Adrenal gland (tissue), 5 donors: ENCODE results near the gene SHH.

ENCODE experiments used
- POLR2A ChIP-seq, 2 donors: fragments of 450-650 bp; IDR thresholded peaks; one replicate each; pipeline ENCODE4 v1.6.1; 2017; ENCODE audit warnings: antibody characterized with exemption in 2 of 2, mild to moderate bottlenecking in 2 of 2, moderate library complexity in 1 of 2
- TF ChIP-seq, protein P1 (sequence below), 6 experiments: fragments of 450-650 bp in 4 of 6; fragments of 200-600 bp in 2 of 6; sonication (generic) in 1 of 6; IDR thresholded peaks; 1 replicate in 5 of 6; 2 replicates in 1 of 6; pipeline versions ENCODE4 v1.5.1 to v1.8.0; 2016 to 2021; ENCODE audit warnings: antibody characterized with exemption in 6 of 6, mild to moderate bottlenecking in 2 of 6, moderate library complexity in 1 of 6
- donor health status: DM: no; HTN: no; CAD: no.

DNA sequence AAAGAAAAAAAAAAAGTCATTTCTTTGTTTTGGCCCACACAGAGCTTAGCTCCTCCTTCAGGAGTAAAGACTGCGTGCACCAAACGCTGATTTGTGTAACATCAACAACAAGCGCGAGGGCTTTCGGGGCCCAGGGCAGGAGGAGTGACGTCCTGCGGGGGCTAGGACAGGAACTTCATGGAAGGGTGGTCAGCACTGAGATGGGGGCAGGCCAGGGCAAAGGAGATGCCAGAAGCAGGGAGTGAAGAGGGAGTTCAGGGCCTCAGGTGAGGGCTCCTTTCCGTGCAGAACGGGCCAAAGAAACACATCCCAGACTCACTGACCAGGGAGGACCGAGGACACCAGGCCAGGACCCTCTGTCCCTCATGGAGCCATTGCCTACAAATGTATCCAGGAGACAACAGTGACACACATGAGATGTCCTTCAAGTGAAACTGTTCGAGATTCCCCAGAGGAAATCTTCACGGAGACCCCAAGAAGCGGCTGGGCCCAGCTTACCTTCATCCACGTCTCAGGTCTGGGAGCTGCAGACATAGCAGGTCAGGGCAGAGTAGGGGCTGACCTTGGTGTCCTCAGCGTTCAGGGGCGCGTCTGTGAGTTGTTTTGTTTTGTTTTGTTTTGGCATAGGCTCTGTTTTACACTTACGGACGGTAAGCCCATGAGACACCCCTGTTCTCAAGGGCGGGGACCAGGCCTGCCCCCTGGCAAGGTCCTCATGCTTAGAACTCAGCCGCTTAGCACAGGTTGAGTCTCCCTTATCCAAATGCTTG lies 30.4 kb upstream of the SHH start:
- TF ChIP-seq, protein P1, sequence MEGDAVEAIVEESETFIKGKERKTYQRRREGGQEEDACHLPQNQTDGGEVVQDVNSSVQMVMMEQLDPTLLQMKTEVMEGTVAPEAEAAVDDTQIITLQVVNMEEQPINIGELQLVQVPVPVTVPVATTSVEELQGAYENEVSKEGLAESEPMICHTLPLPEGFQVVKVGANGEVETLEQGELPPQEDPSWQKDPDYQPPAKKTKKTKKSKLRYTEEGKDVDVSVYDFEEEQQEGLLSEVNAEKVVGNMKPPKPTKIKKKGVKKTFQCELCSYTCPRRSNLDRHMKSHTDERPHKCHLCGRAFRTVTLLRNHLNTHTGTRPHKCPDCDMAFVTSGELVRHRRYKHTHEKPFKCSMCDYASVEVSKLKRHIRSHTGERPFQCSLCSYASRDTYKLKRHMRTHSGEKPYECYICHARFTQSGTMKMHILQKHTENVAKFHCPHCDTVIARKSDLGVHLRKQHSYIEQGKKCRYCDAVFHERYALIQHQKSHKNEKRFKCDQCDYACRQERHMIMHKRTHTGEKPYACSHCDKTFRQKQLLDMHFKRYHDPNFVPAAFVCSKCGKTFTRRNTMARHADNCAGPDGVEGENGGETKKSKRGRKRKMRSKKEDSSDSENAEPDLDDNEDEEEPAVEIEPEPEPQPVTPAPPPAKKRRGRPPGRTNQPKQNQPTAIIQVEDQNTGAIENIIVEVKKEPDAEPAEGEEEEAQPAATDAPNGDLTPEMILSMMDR (IDR thresholded peaks at IDR 0.05): no peak
- no peak for TF ChIP-seq POLR2A (IDR thresholded peaks at IDR 0.05)
